Limb (tissue), 2 donors: ENCODE results near the gene CDH4.

Experiments used
- DNase-seq, 2 donors: peaks; one replicate each; pipeline ENCODE4 v3.0.0-alpha.2; 2016; ENCODE audit errors: extremely low spot score in 2 of 2

CDH4 gene

GRCh38 chr20:61746147-61746646 lies 494.1 kb downstream of the CDH4 start:
- DNase-seq, result no peak

DNA sequence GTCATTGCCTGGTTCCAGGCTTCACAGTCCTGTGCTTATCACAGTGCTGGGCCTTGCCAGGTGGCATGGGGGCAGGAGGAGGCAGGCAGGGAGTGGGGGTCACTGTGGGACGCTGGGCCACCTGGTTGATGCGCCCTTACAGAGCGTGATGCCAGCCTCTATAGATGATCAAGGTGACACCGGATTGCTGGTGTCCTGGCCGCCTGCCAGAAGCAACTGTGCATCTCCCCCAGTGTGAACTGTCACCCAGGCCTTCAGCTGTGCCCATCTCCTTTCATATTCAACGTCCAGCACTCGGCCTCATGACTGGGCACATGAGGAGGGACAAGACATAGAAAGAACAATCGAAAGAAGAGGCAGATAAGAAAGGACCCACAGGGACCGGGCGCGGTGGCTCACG lies 494.7 kb downstream of the CDH4 start:
- DNase-seq, result no peak

GRCh38 chr20:61748376-61748775 lies 496.3 kb downstream of the CDH4 start:
- no peak for DNase-seq

DNA sequence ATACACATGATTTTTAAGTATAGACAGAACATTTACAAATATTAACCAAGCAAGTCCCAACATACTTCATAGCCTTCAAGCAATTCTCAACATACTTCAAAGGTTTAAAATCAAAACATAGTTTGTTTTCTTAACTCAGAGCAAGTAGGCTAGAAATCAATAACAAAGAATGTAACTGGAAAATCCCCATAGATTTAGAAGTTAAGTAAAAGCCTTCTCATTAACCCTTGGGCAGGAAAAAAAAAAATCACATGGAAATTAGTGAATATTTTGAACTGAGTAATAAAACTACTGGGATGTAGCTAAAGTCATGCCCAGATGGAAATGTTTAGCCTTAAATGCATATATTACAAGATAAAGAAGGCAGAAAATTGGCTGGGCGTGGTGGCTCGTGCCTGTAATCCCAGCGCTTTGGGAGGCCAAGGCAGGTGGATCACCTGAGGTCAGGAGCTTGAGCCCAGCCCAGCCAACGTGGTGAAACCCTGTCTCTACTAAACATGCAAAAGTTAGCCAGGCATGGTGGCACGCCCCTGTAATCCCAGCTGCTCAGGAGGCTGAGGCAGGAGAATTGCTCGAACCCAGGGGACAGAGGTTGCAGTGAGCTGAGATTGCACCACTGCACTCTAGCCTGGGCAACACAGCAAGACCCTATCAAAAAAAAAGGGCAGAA lies 497.5 kb downstream of the CDH4 start:
- DNase-seq, result no peak

GRCh38 chr20:61750093-61750492 lies 498.0 kb downstream of the CDH4 start:
- no peak for DNase-seq

- DNase-seq, result no peak
These were observed 500.5 kb downstream of the CDH4 start for GRCh38 chr20:61752576-61752975.

DNA sequence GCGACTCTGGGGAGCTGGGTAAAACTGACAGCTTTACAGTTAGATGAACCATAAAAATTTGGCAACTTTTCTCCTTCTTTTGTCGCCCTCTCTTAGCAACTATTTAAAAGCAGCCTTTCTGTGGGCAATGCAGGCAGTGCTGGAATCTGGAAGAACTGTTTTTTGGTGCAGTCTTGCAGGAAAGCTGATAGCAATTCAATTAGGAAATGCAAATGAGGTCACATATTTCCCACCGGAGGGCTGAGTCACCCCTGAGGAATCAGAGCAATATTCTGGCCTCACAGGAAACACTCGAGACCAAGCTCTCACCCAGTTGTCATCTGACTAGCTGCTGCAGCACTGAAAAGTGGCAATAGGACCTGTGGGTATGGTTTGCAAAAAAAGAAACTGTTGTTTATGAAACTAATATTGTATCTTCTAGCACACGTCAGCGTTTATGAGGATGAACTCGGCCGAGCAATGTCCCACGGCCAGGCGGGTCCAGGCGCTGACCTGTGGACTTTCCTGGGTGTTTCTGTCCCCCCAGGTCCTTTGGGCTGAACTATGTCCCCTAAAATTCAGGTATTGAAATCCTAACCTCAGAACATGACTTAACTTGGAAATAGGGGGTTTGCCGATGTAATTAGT lies 501.4 kb downstream of the CDH4 start:
- DNase-seq, result no peak

DNA sequence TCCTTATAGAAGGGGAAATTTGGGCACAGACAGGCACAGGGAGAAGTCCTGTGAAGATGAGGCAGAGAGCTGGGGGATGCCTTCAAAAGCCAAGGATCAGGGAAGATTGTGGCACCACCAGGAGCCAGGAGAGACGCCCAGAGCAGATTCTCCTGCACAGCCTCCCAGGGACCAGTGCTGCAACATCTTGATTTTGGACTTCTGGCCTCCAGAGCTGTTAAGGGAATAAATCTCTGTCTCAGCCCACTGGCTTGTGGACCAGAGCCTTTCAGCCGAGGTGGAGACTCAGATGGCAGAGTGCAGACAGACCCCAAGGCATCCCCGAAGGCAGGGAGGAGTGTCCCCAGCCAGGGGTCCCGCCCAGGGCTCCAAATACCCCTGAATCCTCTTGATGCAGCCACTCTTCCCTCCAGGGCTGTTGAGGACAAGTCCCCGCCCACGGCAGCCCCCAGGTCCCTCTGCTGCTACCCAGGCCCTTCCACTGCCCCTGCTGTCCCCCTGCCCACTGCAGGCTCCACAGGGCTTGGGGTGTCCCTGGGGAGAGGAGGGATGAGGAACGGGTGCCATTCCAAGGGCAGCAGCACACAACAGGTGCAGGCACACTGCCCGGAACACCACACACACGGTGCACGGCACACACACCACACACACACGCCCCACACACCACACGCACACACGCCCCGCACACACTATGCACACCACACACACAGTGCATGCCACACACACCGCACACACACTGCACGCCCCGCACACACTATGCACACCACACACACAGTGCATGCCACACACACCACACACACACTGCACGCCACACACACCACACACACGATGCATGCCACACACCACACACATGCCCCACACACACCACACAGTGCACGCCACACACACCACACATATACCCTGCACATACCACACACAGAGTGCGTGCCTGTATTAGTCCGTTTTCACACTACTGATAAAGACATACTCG lies 502.2 kb downstream of the CDH4 start:
- DNase-seq, result no peak

DNA sequence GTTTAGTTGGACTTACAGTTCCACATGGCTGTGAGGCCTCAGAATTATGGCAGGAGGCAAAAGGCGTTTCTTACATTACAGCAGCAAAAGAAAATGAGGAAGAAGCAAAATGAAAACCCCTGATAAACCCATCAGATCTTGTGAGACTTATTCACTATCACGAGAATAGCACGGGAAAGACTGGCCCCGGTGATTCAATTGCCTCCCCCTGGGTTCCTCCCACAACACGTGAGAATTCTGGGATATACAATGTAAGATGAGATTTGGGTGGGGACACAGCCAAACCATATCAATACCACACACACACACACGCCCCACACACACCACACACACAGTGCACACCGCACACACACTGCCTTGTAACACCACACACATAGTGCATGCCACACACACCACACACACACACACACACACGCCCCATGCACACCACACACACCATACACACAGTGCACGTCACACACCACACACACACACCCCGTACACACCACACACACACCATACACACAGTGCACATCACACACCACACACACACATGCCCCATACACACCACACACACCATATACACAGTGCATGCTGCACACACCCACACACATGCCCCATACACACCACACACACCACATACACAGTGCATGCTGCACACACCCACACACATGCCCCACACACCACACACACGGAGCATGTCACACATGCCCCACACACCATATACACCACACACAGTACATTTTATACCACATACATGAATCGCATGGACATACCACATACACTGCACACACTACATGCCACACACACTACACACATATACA lies 503.1 kb downstream of the CDH4 start:
- no peak for DNase-seq

GRCh38 chr20:61755971-61756845 lies 504.1 kb downstream of the CDH4 start:
- no peak for DNase-seq

GRCh38 chr20:61756966-61757677 lies 505.1 kb downstream of the CDH4 start:
- no peak for DNase-seq

DNA sequence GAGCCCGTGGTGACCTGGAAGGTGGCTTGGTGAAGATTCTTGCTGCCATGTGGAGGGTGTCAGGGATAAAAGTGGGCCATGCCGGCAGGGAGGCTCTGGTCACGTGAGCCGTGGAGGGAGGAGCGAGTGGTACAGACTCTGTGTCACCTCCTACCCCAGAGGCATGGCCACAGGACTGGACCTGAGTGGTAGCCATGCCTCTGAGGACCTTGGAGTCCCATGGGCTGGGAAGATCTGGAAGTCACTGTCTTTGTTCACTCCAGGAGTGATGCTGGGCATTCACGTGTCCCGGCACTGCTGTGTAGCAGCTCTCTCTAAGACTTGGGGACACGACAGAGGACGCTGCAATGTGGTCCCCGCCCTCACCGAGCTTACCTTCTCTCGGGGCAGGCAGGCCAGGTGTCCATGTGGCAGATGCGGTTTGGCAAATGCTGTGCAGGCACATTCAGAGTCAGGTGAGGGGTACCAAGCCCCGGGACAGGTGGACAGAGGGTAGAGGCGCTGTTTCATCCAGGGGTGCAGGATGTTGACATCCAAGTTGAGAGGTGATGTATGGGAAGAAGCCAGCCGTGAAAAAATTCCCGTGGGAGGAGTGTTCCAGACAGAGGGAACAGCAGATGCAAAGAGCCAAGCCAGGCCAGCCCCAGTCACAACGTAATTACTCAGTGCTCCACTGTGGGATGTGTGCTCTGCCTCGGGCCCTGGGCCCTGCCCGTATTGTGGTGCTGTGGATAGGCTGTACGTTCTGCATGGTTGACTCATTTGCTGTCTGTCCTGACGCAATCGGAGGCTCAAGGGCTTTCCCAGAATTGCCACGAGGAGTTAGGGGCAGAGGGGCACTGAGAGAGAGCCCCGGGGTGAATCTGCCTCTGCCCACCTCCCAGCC lies 505.9 kb downstream of the CDH4 start:
- DNase-seq, result no peak

- DNase-seq, result no peak
These were observed 506.6 kb downstream of the CDH4 start for GRCh38 chr20:61758564-61759200.

DNA sequence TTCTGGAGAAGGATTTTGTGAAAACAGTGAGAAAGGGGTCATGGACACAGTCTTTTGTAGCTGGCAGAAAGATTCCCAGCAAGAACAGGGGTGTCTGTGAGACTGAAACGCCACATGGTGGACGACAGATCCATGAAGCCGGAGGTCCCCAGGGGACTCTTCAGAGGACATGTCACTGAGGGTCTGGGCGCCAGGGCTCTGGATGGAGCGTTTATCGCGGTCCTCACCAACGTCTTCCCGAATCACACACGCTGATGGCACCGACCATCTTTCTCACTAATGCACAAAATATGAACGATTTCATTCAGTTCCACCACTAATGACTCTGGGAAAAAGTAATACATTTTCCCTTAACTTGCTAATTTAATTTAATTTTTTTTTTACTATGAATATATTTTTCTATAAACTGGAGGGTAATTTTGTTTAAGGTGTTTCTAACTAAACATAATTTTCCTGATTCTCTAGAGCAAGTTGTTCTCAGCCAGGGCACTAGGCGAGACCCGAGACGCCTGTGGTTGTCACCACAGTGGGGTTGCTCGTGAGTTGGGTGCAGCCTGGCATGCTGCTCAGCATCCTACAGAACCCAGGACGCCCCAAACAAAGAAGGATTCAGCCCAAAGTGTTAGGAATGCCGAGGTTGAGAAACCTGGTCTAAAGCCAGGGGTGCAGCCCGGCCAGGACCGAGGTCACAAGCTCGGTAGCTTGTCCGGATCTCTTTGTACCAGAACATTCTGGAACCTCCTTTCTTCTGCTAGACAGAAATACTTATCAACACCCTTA lies 507.4 kb downstream of the CDH4 start:
- no peak for DNase-seq

- no peak for DNase-seq
These were observed 508.3 kb downstream of the CDH4 start for GRCh38 chr20:61760321-61760720.

GRCh38 chr20:61760731-61761130 lies 508.7 kb downstream of the CDH4 start:
- no peak for DNase-seq

DNA sequence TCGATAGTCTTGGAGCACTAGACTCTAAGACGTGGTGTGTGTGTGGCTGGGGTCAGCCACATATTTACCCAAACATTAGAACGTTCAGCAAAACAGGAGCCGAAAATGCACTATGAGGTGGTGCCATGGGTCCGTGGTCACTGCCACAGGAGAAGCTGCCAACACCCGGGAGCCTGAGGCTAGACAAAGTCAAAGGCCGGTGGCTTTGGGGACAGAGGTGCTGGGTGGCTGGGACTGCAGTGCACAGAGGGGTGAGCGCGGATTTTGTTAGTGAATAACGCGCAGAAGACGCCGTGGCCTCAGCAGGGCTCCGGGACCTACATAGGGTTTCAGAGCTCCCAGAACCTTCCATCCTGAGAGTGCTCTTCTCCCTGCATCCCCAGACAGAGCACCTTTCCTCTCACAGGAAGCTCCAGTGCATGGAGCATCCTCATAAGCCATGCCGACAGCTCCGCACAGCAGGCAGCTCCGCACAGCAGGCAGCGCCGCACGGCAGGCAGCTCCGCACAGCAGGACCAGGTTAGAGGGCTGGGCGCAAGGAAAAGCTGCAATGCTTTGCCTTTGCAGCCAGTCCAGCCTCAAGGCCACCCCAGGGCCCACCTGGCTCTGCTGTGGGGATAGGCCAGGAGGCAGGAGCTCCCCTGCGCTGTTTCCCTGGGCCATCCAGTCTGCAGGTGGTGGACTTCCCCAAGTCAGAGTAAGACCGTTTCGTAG lies 509.5 kb downstream of the CDH4 start:
- no peak for DNase-seq
